Endothelial cell (in vitro differentiated cells): ENCODE results near the gene B4GAT1. TPM values are rescaled to one million over a fixed set of nuclear protein-coding genes. Genes with fewer than 3 reads are reported as not detected.

Experiments
- DNase-seq: peaks from one replicate; pipeline ENCODE4 v3.0.0; 2021; ENCODE audit warnings: low spot score
- H3K27ac Mint-ChIP-seq: one replicate; pipeline ENCODE4 v1.8.0; 2021; ENCODE audit warnings: mixed read lengths, inconsistent platforms; ENCODE audit not compliant: unreplicated experiment
- H3K27me3 Mint-ChIP-seq: one replicate; pipeline ENCODE4 v1.8.0; 2021; ENCODE audit warnings: mild to moderate bottlenecking, moderate library complexity, mixed read lengths, inconsistent platforms; ENCODE audit not compliant: unreplicated experiment
- H3K36me3 Mint-ChIP-seq: one replicate; pipeline ENCODE4 v1.8.0; 2021; ENCODE audit warnings: mild to moderate bottlenecking, low read depth, mixed read lengths, inconsistent platforms; ENCODE audit not compliant: unreplicated experiment
- H3K4me1 Mint-ChIP-seq: one replicate; pipeline ENCODE4 v1.8.0; 2021; ENCODE audit warnings: mild to moderate bottlenecking, mixed read lengths, inconsistent platforms; ENCODE audit not compliant: unreplicated experiment
- H3K4me3 Mint-ChIP-seq: one replicate; pipeline ENCODE4 v1.8.0; 2021; ENCODE audit warnings: mild to moderate bottlenecking, mixed read lengths, inconsistent platforms; ENCODE audit not compliant: unreplicated experiment
- H3K9me3 Mint-ChIP-seq: one replicate; pipeline ENCODE4 v1.8.0; 2021; ENCODE audit warnings: mixed read lengths, inconsistent platforms; ENCODE audit not compliant: unreplicated experiment
- CTCF ChIP-seq: fragments of 200-600 bp; sonication (generic); IDR thresholded peaks from one replicate; pipeline ENCODE4 v1.5.0; 2021; ENCODE audit warnings: antibody characterized with exemption; ENCODE audit not compliant: unreplicated experiment
- total RNA-seq: library from RNA; stranded (reverse); fragmentation: NEBNext Ultra II Directional; extraction: Animal tissue kit (Norgen Biotek cat#: 25700); gene quantifications from one replicate; pipeline ENCODE4 v1.2.1, GENCODE V29; 2021; ENCODE audit not compliant: unreplicated experiment

B4GAT1 gene
- total RNA-seq, 1 donor from 2014 or later, result 21.4 TPM

DNA sequence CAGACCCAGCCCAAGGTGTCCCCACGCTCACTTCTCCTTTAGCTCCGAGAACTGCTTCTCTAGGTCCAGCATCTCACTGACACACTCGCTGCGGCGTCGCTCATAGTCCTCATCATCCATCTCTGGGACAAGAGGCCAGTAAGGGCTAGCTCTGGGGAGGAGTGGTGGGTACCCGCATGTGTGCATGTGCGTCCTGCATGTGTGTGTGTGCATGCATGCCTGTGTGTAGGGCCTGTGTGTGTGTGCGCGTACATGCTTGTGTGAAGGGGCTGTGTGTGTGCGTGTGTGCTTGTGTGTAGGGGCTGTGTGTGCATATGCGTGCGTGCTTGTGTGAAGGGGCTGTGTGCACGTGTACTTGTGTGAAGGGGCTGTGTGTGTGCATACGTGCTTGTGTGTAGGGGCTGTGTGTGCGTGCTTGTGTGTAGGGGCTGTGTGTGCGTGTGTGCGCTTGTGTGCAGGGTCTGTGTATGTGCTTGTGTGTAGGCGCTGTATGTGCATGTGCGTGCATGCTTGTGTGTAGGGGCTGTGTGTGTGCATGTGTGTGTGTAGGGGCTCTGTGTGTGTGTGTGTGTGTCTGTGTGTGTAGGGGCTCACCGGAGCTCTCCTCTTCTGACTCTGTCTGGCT, 5.8 kb downstream of the B4GAT1 start:
- TF ChIP-seq CTCF, result no peak
- Mint-ChIP-seq H3K4me3 (peak overlapping the region; percentile 79), H3K4me1 (peaks cover 17% of the 10 kb centered on the region), H3K27me3 (peaks cover 19% of the 10 kb centered on the region), H3K36me3 (peaks cover 21% of the 10 kb centered on the region), H3K27ac (no peak overlapping the region), H3K9me3 (no peaks in the 10 kb centered on the region)
- no peak for DNase-seq

GRCh38 chr11:66340596-66341501, 6.6 kb downstream of the B4GAT1 start:
- H3K27me3 Mint-ChIP-seq, result peaks cover 16% of the 10 kb centered on the region
- no peak for TF ChIP-seq CTCF
- H3K27ac Mint-ChIP-seq, result no peak overlapping the region
- H3K36me3 Mint-ChIP-seq, result peaks cover 21% of the 10 kb centered on the region
- no peak for DNase-seq
- H3K4me3 Mint-ChIP-seq, result peak overlapping the region; percentile 79
- H3K9me3 Mint-ChIP-seq, result no peaks in the 10 kb centered on the region
- H3K4me1 Mint-ChIP-seq, result peaks cover 19% of the 10 kb centered on the region

DNA sequence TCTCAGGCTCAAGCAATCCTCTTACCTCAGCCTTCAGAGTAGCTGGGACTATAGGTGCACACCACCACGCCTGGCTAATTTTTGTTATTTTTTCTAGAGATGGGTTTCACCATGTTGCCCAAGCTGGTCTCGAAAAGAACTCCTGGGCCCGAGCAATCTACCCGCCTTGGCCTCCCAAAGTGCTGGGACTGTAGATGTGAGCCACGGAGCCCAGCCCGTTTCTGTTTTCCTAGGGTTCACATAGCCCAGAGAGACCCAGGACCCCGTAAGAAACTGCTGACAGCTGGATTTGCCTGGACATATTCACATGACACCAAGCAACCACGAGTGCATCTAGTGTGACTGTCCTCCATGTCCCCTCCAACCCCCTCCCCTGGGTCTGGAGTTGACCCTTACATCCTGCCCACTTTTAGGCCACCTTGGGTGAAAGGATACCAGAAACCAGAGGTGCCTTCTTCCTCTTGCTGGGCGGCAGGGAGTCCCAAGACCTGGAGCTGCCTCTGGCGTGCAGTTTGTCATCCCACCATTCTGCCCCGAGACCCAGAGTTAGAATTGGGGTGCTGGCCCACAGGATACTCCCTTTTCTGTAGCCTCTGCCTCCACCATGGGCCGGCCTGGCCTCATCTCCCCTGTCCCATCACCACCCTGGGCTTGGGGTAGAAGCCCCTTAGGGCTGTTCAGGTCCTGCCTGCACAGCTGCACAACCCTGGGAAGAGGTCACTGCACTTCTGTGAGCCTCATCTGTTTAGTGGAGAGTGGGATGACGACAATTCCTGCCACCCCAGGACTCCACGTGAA, 7.5 kb downstream of the B4GAT1 start:
- peaks cover 18% of the 10 kb centered on the region for H3K4me1 Mint-ChIP-seq
- H3K27me3 Mint-ChIP-seq, result peaks cover 17% of the 10 kb centered on the region
- no peak overlapping the region for H3K4me3 Mint-ChIP-seq

GRCh38 chr11:66339162-66339675, 8.2 kb downstream of the B4GAT1 start:
- peaks cover 21% of the 10 kb centered on the region for H3K36me3 Mint-ChIP-seq
- TF ChIP-seq CTCF, result no peak
- no peak overlapping the region for H3K27ac Mint-ChIP-seq
- H3K4me1 Mint-ChIP-seq, result peaks cover 11% of the 10 kb centered on the region
- DNase-seq, result no peak
- H3K4me3 Mint-ChIP-seq, result peak overlapping the region; percentile 62
- H3K27me3 Mint-ChIP-seq, result peaks cover 17% of the 10 kb centered on the region
- no peaks in the 10 kb centered on the region for H3K9me3 Mint-ChIP-seq

More for the DNA sequence above, 7.5 kb downstream of the B4GAT1 start:
- Mint-ChIP-seq H3K36me3 (peaks cover 21% of the 10 kb centered on the region), H3K27ac (no peak overlapping the region), H3K9me3 (no peaks in the 10 kb centered on the region)
- DNase-seq, result no peak
- no peak for TF ChIP-seq CTCF
